Fibroblast of skin of right biceps (primary cell): ENCODE results near the gene GNPDA1.
"Not testable (repeated sequence)": the region's sequence is repeated elsewhere in the genome, so short reads cannot be mapped to it uniquely, and the experiment has no call there.

Experiments used
- DNase-seq: peaks from one replicate; pipeline ENCODE4 v3.0.0-alpha.2; 2013

GNPDA1 gene

DNA sequence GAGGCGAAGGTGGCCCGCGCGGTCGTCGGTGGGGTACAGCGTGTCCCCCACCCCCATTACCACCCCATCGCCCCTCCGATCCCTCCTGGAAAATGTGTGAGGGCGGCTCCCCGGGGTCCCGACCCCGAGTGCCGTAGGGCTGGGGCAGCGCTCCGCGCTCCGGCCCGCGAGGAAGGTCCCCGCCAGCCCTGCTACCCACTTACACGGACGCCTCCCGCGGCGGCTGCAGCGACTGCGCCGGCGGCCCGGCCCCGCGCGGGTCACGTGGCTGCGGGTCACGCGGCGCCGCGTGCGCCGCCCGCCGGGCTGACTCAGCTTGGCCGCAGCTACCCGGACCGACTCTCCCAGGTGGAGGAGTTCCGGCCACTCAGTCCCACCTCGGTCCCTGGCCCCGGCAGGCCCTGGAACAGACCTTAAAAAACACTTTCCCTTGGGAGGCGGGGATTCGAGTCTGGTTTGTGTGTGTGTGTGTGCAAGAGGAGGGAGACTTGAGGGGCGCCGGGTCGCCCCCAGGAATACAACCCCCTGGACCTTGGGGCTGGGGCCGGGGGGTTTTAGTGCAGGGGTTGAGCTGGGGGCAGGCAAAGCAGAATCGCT is at the start of gene GNPDA1:
Gene GNPDA1 (minus strand): TSS at position 236 of the 597 bp plus-strand sequence. CDS start 992 bp downstream, outside the sequence.
- DNase-seq: peak; percentile 71

GRCh38 chr5:142059304-142059940 is 46.6 kb upstream of the GNPDA1 start:
- peak; percentile 24 for DNase-seq

DNA sequence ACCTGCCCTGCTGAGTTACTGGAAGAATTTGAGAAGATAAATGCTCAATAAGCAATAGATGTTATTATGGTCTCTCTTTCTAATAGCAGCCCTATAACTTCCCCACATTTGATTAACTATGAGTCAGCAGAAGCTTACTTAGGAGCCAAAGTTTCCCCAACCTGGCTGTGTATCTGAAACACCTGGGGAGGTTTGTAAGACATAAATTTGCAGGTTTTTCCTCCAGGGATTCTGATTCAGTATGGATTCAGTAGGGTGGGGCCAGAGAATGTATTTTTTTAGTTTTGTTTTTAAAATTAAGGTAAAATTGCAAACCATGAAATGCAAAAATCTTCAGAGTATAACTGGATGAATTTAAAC is 44.9 kb upstream of the GNPDA1 start:
- DNase-seq: no peak

GRCh38 chr5:142056816-142057696 is 44.2 kb upstream of the GNPDA1 start:
- peak; percentile 7 for DNase-seq

DNA sequence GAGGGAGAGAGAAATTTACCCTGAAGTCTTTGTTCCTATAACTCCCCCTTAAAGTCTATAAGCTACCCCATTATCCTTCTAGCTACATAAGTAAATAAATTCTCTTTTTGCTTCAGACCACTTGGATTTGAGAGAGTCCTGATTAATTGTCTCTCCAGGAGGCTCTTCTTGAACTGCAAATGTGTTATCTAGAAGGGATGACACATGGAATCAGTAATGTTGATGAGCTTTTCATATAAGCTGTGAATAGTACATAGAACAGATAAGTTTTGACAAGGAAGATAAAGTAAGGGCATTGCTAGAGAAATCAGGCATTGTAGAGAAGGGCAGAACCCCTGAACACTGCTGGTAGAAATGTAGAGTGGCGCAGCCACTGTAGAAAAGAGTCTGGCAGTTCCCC is 42.5 kb upstream of the GNPDA1 start:
- no peak for DNase-seq

GRCh38 chr5:142053426-142054151 is 40.8 kb upstream of the GNPDA1 start:
- DNase-seq: peak; percentile 85

GRCh38 chr5:142052026-142052425 is 39.2 kb upstream of the GNPDA1 start:
- not testable (repeated sequence) for DNase-seq

- no peak for DNase-seq
Measured at GRCh38 chr5:142048272-142048671, 35.4 kb upstream of the GNPDA1 start.

GRCh38 chr5:142046191-142046590 is 33.4 kb upstream of the GNPDA1 start:
- no peak for DNase-seq

GRCh38 chr5:142040881-142041280 is 28.1 kb upstream of the GNPDA1 start:
- not testable (repeated sequence) for DNase-seq

- no peak for DNase-seq
Measured at GRCh38 chr5:142040285-142040684, 27.5 kb upstream of the GNPDA1 start.

GRCh38 chr5:142038735-142039134 is 25.9 kb upstream of the GNPDA1 start:
- DNase-seq: no peak

DNA sequence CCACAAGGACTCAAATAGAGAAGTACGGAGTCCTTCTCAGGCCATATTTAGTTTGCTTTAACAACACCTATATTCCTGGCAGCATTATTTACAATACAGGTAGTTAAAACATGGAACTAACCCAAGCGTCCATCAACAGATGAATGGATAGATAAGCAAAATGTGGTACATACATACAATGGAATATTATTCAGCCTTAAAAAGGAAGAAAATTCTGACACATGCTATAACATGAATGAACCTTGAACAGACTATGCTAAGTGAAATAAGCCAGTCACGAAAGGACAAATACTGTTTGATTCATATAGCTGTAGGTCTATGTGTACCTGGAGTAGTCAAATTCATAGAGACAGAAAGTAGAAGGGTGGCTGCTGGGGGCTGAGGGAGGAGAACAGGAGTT is 24.8 kb upstream of the GNPDA1 start:
- not testable (repeated sequence) for DNase-seq

GRCh38 chr5:142036918-142037317 is 24.1 kb upstream of the GNPDA1 start:
- no peak for DNase-seq

DNA sequence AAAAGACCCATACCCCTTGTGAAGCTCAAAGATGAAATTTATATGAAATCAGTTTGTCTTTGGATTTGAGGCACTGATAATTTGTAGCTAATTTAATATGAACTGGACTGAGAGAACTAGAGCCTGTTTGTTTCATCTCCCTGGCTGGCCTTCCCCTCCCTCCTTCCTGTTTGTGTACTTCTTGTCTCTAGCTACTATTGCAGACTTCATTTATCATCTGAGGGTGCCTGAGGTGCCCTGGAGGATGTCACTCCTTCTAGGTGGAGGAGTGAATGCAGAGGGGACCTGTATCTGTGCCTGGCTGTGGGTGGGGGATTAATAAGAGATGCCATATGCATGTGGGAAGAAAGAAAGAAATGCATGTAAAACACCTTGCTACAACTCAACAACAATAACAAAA is 22.2 kb upstream of the GNPDA1 start:
- no peak for DNase-seq

- DNase-seq: not testable (repeated sequence)
Measured at GRCh38 chr5:142033632-142034567, 21.1 kb upstream of the GNPDA1 start.

GRCh38 chr5:142032747-142033631 is 20.2 kb upstream of the GNPDA1 start:
- DNase-seq: no peak

GRCh38 chr5:142032150-142032549 is 19.3 kb upstream of the GNPDA1 start:
- DNase-seq: no peak

- no peak for DNase-seq
Measured at GRCh38 chr5:142025637-142026036, 12.8 kb upstream of the GNPDA1 start.

GRCh38 chr5:142024771-142025304 is 12.0 kb upstream of the GNPDA1 start:
- peak; percentile 84 for DNase-seq

DNA sequence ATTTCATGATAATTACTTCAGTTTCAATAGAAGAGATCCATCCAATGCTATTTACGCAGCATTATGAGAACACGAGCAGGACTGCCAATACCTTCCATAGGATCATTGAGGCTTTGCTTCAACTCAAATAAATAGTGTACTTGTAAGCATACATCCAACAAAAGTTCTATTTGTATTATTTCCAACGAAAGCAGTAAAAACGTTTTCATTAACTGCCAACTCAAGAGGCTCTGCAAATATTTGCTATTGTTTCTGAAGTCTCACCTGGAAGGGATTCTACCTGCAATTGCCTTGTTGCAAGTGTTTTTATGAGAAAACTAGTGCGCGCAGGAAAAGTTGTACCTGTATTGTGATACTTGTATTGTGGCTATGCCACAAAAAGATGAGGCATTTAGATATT is 11.0 kb upstream of the GNPDA1 start:
- no peak for DNase-seq
